B cell (primary cell): ENCODE data around the gene NCAM1.

Experiments used
- CTCF ChIP-seq: fragments of 200-600 bp; IDR thresholded peaks from one replicate; pipeline ENCODE4 v1.8.0; 2022; ENCODE audit warnings: antibody characterized with exemption, mild to moderate bottlenecking
- EZH2 ChIP-seq: IDR thresholded peaks from 2 replicates; pipeline ENCODE4 v1.6.1; 2012; ENCODE audit warnings: borderline replicate concordance, low read depth, mild to moderate bottlenecking, moderate library complexity, low read length; ENCODE audit not compliant: insufficient read depth, poor library complexity, severe bottlenecking

GRCh38 chr11:112949781-112950575 lies 11.2 kb upstream of the NCAM1 start:
- TF ChIP-seq EZH2 = no peak
- TF ChIP-seq CTCF = no peak
